ENCODE measurements around the gene IKZF1. TPM values are rescaled to one million over a fixed set of nuclear protein-coding genes. Genes with fewer than 3 reads are reported as not detected.

IKZF1 gene
- total and polyA plus RNA-seq, 2 of the 4 experiments (the other 2 are of a cell fraction): not detected

- DNase-seq: no peak
- H4K8ac ChIP-seq (ENCODE audit: low read depth in 2 of 2, low read length in 2 of 2): no peak overlapping the region
- H3K56ac ChIP-seq (ENCODE audit: extremely low read depth, insufficient read depth, low read length): no peak overlapping the region
- H4K20me1 ChIP-seq (ENCODE audit: insufficient read depth, low read length): no peaks in the 10 kb centered on the region
- H3K9me1 ChIP-seq (ENCODE audit: insufficient read depth, low read length): no peaks in the 10 kb centered on the region
- no peak overlapping the region for H2BK15ac ChIP-seq (ENCODE audit: low read depth, low read length)
- H2BK20ac ChIP-seq (ENCODE audit: low read depth, low read length): no peak overlapping the region
- no peak overlapping the region for H2AK9ac ChIP-seq (replicated peaks; ENCODE audit: low read depth, low read length, poor library complexity)
- H3K4me3 ChIP-seq (ENCODE audit: insufficient read depth, low read depth, low read length): no peak overlapping the region
- no CpG with 5 or more reads among the region's 2 CpGs for WGBS, 2 experiments (ENCODE audit: extremely low coverage in 2 of 2, insufficient read length in 1 of 2)
- H4K5ac ChIP-seq (ENCODE audit: low read depth, low read length): no peak overlapping the region
- CTCF ChIA-PET: no interaction called here
- H2AFZ ChIP-seq (replicated peaks; ENCODE audit: low read length, poor library complexity): no peak overlapping the region
- H3K27ac ChIP-seq (ENCODE audit: insufficient read depth, low read length): no peak overlapping the region
- H3K27me3 ChIP-seq (ENCODE audit: control insufficient read depth, insufficient read depth, low read length): no peaks in the 10 kb centered on the region
- ATAC-seq (ENCODE audit: low read depth): no peak
- H2BK120ac ChIP-seq (ENCODE audit: low read depth, low read length): no peak overlapping the region
- in situ Hi-C loops (cut with MboI; ENCODE audit: low sequenced_read_pairs) (no loop called here), dilution Hi-C loops (cut with HindIII; ENCODE audit: low sequenced_read_pairs, unreplicated experiment) (no loop called here), intact Hi-C loops (cut with micrococcal nuclease) (no loop called here)
- TF ChIP-seq POLR2A (IDR thresholded peaks at IDR 0.05; ENCODE audit: low read depth, low read length) (no peak), CHD1 (IDR thresholded peaks at IDR 0.05; ENCODE audit: low read depth, low read length) (no peak), FOS (IDR thresholded peaks at IDR 0.05; ENCODE audit: low read depth, low read length) (no peak)
- no peak overlapping the region for H3K14ac ChIP-seq (replicated peaks; ENCODE audit: low read depth, low read length)
- H3K4me1 ChIP-seq (ENCODE audit: control insufficient read depth, insufficient read depth, low read length): no peaks in the 10 kb centered on the region
- no peak overlapping the region for H3K23ac ChIP-seq (ENCODE audit: low read depth, low read length)
- H2AK5ac ChIP-seq (ENCODE audit: low read depth, low read length): no peak overlapping the region
- no peak overlapping the region for H4K91ac ChIP-seq (ENCODE audit: insufficient read depth, low read depth, low read length)
- H3K9ac ChIP-seq (ENCODE audit: low read depth, low read length): no peak overlapping the region
- no peaks in the 10 kb centered on the region for H3K36me3 ChIP-seq (ENCODE audit: control insufficient read depth, insufficient read depth, low read length)
- H2BK5ac ChIP-seq (ENCODE audit: low read depth, low read length, poor library complexity, severe bottlenecking): no peak overlapping the region
- no peak overlapping the region for H3K18ac ChIP-seq (ENCODE audit: low read depth, low read length)
- no peak overlapping the region for H3K4ac ChIP-seq (ENCODE audit: low read depth, low read length)
- POLR2A ChIA-PET (ENCODE audit: unreplicated experiment): no interaction called here
- BruUV-seq (replicated peaks): no TSS peak
- no peaks in the 10 kb centered on the region for H3K79me1 ChIP-seq (ENCODE audit: low read depth in 1 of 2, low read length in 2 of 2)
- H3K9me3 ChIP-seq (ENCODE audit: control insufficient read depth, insufficient read depth, low read length): no peaks in the 10 kb centered on the region
- no peak overlapping the region for H3K4me2 ChIP-seq (ENCODE audit: low read depth, low read length)
Observed at GRCh38 chr7:50262446-50262845, 42.1 kb upstream of the IKZF1 start.
